WI38 (cell line): Measurements from ENCODE around the gene MSI1.

Experiments used
- H3K4me3 ChIP-seq: 2 replicates; pipeline ENCODE4 v1.5.1; 2011; ENCODE audit warnings: low read depth, mild to moderate bottlenecking, control low read depth, low read length
- TF ChIP-seq, protein P1 (sequence below): IDR thresholded peaks from 2 replicates; pipeline ENCODE4 v1.5.1; 2012; ENCODE audit warnings: low read depth, mild to moderate bottlenecking, control low read depth, low read length

The MSI1 gene

DNA sequence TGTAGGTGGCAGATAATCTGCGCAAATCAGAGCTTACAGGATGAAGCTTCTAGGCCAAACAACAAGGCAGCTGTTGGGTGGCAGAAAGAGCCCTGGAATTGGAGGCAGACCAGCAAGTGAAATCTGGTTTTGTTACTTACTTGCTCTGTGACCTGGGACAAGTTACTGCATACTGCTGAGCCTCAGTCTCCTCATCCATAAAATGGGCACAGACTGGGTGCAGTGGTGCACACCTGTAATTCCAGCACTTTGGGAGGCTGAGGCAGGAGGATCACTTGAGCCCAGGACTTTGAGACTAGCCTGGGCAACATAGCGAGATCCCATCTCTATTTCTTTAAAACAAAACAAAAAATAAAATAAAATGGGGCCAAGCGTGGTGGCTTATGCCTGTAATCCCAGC is 37.6 kb upstream of the MSI1 start:
- no peak overlapping the region for H3K4me3 ChIP-seq
- TF ChIP-seq, protein P1, sequence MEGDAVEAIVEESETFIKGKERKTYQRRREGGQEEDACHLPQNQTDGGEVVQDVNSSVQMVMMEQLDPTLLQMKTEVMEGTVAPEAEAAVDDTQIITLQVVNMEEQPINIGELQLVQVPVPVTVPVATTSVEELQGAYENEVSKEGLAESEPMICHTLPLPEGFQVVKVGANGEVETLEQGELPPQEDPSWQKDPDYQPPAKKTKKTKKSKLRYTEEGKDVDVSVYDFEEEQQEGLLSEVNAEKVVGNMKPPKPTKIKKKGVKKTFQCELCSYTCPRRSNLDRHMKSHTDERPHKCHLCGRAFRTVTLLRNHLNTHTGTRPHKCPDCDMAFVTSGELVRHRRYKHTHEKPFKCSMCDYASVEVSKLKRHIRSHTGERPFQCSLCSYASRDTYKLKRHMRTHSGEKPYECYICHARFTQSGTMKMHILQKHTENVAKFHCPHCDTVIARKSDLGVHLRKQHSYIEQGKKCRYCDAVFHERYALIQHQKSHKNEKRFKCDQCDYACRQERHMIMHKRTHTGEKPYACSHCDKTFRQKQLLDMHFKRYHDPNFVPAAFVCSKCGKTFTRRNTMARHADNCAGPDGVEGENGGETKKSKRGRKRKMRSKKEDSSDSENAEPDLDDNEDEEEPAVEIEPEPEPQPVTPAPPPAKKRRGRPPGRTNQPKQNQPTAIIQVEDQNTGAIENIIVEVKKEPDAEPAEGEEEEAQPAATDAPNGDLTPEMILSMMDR, result no peak

GRCh38 chr12:120406069-120406468 is 37.1 kb upstream of the MSI1 start:
- TF ChIP-seq, protein P1, result no peak

DNA sequence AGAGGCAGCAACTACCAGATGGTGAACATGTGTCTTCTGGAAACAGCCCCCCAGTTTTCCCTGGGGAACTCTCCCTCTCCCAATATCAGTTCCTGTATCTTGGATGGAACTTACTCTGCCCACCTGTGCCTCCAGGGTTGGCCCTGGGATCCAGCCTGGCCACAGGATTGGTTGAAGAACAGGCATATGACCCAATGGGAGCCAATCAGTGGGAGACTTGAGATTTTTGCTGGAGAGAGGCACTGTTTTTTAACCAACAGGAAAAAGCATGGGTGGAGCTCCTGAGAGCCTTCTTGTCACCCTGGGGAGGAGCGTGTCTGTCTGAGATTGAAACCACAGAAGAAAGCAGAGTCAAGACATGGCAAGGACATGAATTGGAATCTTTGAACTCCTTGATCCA is 35.3 kb upstream of the MSI1 start:
- TF ChIP-seq, protein P1, result no peak
- H3K4me3 ChIP-seq, result no peak overlapping the region

More at GRCh38 chr12:120406069-120406468, 37.1 kb upstream of the MSI1 start:
- no peak overlapping the region for H3K4me3 ChIP-seq

- TF ChIP-seq, protein P1, result no peak
- H3K4me3 ChIP-seq, result no peak overlapping the region
These were observed 34.9 kb upstream of the MSI1 start for GRCh38 chr12:120403869-120404268.

DNA sequence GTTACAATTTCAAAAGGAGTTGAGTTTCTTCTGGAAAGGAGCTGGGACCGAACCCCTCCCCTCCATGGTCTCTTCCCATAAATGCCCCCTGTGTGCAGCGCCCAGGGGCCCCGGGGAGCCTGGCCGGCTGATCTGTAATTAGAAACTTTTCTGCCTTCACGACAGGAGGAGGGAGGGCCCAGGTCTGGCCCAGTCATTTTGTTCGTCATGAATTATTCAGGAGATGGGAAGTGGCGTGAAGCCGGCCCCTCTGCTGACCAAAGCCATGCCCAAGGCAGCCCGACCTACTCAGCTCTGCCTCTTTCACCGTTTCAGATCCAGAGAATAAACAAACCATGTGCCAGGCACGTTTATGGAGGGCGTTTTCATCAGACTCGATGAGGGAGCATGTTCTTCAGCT is 33.3 kb upstream of the MSI1 start:
- TF ChIP-seq, protein P1, result no peak

DNA sequence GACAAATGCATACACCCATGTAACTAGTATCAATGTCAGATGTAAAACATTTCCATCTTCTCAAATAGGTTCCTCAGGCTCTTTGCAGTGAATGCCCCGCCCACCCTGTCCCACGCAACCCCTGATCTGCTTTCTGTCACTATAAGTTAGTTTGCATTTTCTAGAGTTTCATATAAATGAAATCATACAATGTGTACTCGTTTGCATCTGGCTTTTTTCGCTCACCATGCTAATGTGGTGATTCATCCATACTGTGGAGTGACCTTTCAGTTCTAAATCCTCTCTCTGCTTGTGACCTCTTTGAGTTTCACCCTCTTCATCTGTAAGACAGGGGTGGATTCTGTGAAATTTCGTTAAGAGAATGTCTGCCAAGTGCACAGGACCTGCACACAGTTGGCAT is 30.6 kb upstream of the MSI1 start:
- TF ChIP-seq, protein P1, result no peak
- no peak overlapping the region for H3K4me3 ChIP-seq

More for the DNA sequence above, 33.3 kb upstream of the MSI1 start:
- H3K4me3 ChIP-seq, result no peak overlapping the region

DNA sequence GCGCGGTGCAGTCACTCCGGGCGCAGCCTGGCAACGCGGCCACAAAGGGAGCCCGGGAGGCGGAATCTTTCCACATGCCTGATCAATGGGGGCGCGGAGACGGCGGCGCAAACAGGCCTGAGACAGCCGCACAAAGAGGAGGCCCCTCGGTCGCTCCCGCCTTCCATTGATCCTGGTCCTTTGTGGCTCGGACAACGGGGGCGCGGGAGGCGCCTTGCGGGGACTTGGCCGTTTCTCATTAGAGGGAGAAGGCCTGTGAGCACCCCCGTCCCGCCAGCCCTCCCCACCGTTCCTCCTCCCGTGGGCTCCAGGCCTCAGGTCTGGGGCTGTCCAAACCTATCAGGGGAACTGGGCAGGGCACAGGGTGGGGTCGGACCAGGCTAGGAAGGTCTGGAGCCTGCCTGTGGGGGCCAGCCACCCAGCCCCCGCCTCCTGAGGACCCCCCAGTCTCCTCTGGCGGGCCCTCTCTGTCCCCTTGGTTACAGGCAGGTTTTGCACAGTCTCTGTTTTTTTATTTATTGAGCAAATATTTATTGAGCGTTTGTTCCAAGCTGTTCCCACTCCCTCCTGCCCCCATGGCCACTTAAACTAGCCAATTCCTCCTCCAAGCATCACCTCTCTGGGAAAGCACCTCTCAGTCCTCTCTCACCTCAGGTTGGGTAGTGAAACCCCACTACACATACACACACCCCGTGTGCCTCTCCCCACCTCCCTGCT is 29.0 kb upstream of the MSI1 start:
- TF ChIP-seq, protein P1, result no peak
- no peak overlapping the region for H3K4me3 ChIP-seq
